ENCODE data around the gene SOX6.

The SOX6 gene

DNA sequence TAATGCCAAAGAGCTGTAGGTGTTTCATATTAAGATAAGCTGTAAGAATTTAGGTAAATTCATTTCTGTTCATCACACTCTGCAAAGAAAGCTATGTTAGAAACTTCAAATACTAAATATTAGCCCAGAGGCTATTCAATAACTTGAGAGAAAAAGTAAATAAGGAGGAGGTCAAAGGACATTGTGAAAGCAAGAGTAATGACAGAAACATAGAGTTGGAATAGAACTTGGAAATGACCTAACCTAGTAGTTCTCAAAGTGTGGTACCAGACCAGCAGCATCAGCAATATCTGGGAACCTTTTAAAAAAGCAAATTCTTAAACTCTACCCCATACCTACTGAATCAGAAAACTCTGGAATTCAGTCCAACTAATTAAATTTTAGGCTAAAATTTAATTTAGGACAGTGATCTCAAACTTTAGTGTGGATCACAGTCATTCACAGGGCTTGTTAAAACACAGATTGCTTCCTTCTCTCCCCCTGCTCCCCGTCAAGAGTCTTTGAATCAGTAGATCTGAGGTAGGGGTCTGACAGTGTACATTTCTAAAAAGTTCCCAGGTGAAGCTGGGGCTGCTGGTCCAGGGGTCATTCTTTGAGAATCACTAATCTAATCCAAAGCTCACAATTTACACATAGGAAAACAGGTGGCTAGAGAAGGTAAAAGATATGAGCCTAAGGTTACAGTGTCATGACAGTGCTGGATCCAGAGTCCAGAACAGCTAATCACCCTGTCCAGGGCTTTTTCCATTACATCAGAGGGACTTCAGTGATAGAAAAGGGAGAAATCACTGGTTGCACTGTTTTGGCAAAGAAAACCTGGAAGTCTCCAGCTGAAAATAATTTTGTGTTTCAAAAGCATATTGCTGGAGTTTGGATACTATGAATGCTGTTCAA lies 241.1 kb downstream of the SOX6 start:
- FAIRE-seq = no peak
- DNase-seq (ENCODE audit: insufficient read length, low spot score) = no peak
- TF ChIP-seq POLR2A (IDR thresholded peaks at IDR 0.05; ENCODE audit: low read depth, low read length) (no peak), POU2F2 (IDR thresholded peaks at IDR 0.05; ENCODE audit: low read depth, low read length) (no peak), POLR2AphosphoS5 (IDR thresholded peaks at IDR 0.05; ENCODE audit: low read depth, low read length) (no peak), TAF1 (IDR thresholded peaks at IDR 0.05; ENCODE audit: low read depth, low read length) (no peak), PAX5 (IDR thresholded peaks at IDR 0.05; ENCODE audit: insufficient read depth, low read length, severe bottlenecking) (no peak), SPI1 (IDR thresholded peaks at IDR 0.05; ENCODE audit: low read depth, low read length) (no peak)

- TF ChIP-seq POU2F2 (IDR thresholded peaks at IDR 0.05; ENCODE audit: low read depth, low read length) (no peak), POLR2AphosphoS5 (IDR thresholded peaks at IDR 0.05; ENCODE audit: low read depth, low read length) (no peak), TAF1 (IDR thresholded peaks at IDR 0.05; ENCODE audit: low read depth, low read length) (no peak), SPI1 (IDR thresholded peaks at IDR 0.05; ENCODE audit: low read depth, low read length) (no peak), POLR2A (IDR thresholded peaks at IDR 0.05; ENCODE audit: low read depth, low read length) (no peak), PAX5 (IDR thresholded peaks at IDR 0.05; ENCODE audit: insufficient read depth, low read length, severe bottlenecking) (no peak)
- FAIRE-seq (no peak), DNase-seq (ENCODE audit: insufficient read length, low spot score) (no peak)
Measured at GRCh38 chr11:16114431-16114830, 241.9 kb downstream of the SOX6 start.

DNA sequence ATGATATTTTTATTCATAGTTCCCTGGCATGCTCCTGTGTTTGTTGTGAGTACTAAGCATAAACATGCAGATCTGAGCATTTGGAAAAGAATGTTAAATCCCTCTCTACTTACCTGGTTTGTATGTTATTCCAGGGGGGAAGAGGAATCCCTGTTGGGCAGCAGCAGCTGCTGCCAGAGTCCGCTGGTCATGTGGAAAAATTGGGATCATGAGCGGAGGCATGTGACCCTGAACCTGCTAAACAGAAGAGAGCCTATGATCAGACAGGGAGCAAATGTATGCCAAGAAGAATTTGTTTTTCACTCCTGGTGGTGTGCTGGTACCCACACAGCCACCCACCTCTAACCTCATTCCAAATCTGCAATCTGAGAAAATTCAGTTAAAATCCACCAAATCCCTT lies 244.7 kb downstream of the SOX6 start:
- no peak for FAIRE-seq
- DNase-seq (ENCODE audit: insufficient read length, low spot score) = no peak
- TF ChIP-seq PAX5 (IDR thresholded peaks at IDR 0.05; ENCODE audit: insufficient read depth, low read length, severe bottlenecking) (no peak), POU2F2 (IDR thresholded peaks at IDR 0.05; ENCODE audit: low read depth, low read length) (no peak)

DNA sequence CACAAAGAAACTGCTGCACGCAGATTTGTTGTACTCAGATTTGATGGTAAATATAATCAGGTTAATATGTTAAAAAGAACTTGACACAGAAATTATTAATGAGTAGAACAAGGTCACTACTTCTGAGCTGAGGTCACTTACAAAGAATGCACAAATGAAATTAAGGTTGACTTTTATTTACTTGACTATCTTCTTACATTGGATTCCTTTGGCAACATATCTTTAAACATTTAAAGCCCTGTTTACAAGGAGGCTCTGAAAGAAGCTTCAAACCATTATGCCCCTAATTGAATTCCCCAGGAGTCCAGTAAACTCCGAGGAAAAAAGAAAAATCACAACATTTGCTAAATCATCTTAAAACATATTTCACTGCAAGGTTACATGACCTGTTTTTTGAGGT lies 245.5 kb downstream of the SOX6 start:
- no peak for FAIRE-seq
- DNase-seq (ENCODE audit: insufficient read length, low spot score) = no peak
- TF ChIP-seq PAX5 (IDR thresholded peaks at IDR 0.05; ENCODE audit: insufficient read depth, low read length, severe bottlenecking) = no peak
- TF ChIP-seq POLR2A (IDR thresholded peaks at IDR 0.05; ENCODE audit: low read depth, low read length) = no peak
- no peak for TF ChIP-seq POLR2AphosphoS5 (IDR thresholded peaks at IDR 0.05; ENCODE audit: low read depth, low read length)
- TF ChIP-seq POU2F2 (IDR thresholded peaks at IDR 0.05; ENCODE audit: low read depth, low read length) = no peak
- TF ChIP-seq TAF1 (IDR thresholded peaks at IDR 0.05; ENCODE audit: low read depth, low read length) = no peak

DNA sequence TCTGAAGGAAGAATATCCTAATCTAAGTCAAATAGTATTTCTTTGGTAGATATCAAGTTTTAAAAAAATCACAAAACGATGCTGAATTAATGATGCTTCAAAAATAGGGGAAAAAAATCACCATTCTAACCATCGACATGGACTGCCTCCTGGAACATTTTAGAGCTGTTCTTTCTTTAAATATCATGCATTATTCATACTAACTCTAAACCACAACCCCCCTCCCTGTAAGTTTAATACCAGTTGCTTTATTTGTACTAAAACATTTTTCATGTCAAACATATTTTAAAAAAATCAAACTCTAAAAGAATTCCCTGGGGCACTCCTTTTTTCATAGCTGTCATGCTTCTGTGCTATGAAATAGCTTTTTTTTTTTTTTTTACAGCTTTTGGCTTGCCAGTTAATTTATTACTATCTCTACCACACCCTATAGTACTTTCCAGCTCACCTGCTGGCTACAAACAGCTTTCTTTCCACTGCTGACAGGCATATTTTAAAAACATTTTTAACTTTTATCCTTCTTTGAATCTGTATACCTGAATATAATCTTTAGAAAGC lies 256.9 kb downstream of the SOX6 start:
- FAIRE-seq (no peak), DNase-seq (ENCODE audit: insufficient read length, low spot score) (no peak)
- TF ChIP-seq POU2F2 (IDR thresholded peaks at IDR 0.05; ENCODE audit: low read depth, low read length) (no peak), POLR2AphosphoS5 (IDR thresholded peaks at IDR 0.05; ENCODE audit: low read depth, low read length) (no peak), SPI1 (IDR thresholded peaks at IDR 0.05; ENCODE audit: low read depth, low read length) (no peak), POLR2A (IDR thresholded peaks at IDR 0.05; ENCODE audit: low read depth, low read length) (no peak), PAX5 (IDR thresholded peaks at IDR 0.05; ENCODE audit: insufficient read depth, low read length, severe bottlenecking) (no peak), TAF1 (IDR thresholded peaks at IDR 0.05; ENCODE audit: low read depth, low read length) (no peak)

- TF ChIP-seq POU2F2 (IDR thresholded peaks at IDR 0.05; ENCODE audit: low read depth, low read length) = no peak
- TF ChIP-seq PAX5 (IDR thresholded peaks at IDR 0.05; ENCODE audit: insufficient read depth, low read length, severe bottlenecking) = no peak
- no peak for TF ChIP-seq POLR2A (IDR thresholded peaks at IDR 0.05; ENCODE audit: low read depth, low read length)
- TF ChIP-seq TAF1 (IDR thresholded peaks at IDR 0.05; ENCODE audit: low read depth, low read length) = no peak
- no peak for TF ChIP-seq POLR2AphosphoS5 (IDR thresholded peaks at IDR 0.05; ENCODE audit: low read depth, low read length)
- TF ChIP-seq SPI1 (IDR thresholded peaks at IDR 0.05; ENCODE audit: low read depth, low read length) = no peak
- DNase-seq (ENCODE audit: insufficient read length, low spot score) (no peak), FAIRE-seq (no peak)
Measured at GRCh38 chr11:16098526-16099205, 257.7 kb downstream of the SOX6 start.

GRCh38 chr11:16097543-16097942 lies 258.8 kb downstream of the SOX6 start:
- TF ChIP-seq POLR2A (IDR thresholded peaks at IDR 0.05; ENCODE audit: low read depth, low read length) = no peak
- no peak for TF ChIP-seq SPI1 (IDR thresholded peaks at IDR 0.05; ENCODE audit: low read depth, low read length)
- no peak for TF ChIP-seq POU2F2 (IDR thresholded peaks at IDR 0.05; ENCODE audit: low read depth, low read length)
- no peak for TF ChIP-seq POLR2AphosphoS5 (IDR thresholded peaks at IDR 0.05; ENCODE audit: low read depth, low read length)
- no peak for TF ChIP-seq PAX5 (IDR thresholded peaks at IDR 0.05; ENCODE audit: insufficient read depth, low read length, severe bottlenecking)
- TF ChIP-seq TAF1 (IDR thresholded peaks at IDR 0.05; ENCODE audit: low read depth, low read length) = no peak
- FAIRE-seq = no peak
- DNase-seq (ENCODE audit: insufficient read length, low spot score) = no peak

DNA sequence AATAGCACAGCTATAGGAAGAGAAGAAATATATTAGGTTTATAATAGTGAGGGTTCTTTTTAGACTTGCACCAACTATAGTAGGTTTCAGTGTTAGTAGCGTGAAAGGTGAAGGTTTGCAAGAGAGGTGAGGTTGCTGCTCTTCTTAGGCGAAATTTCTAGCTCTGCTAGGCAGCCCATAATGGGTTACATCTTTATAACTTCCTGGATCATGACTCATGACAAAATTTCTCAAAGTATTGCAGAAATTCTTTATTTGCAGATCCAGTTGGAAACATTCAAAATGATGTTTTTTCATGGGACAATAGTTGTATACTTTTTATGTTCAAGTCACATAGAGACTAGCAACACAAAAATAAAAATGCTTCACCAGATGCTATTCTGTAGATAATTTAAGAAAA lies 260.0 kb downstream of the SOX6 start:
- TF ChIP-seq POU2F2 (IDR thresholded peaks at IDR 0.05; ENCODE audit: low read depth, low read length) = no peak
- no peak for TF ChIP-seq SPI1 (IDR thresholded peaks at IDR 0.05; ENCODE audit: low read depth, low read length)
- no peak for TF ChIP-seq TAF1 (IDR thresholded peaks at IDR 0.05; ENCODE audit: low read depth, low read length)
- TF ChIP-seq PAX5 (IDR thresholded peaks at IDR 0.05; ENCODE audit: insufficient read depth, low read length, severe bottlenecking) = no peak
- no peak for TF ChIP-seq POLR2AphosphoS5 (IDR thresholded peaks at IDR 0.05; ENCODE audit: low read depth, low read length)
- TF ChIP-seq POLR2A (IDR thresholded peaks at IDR 0.05; ENCODE audit: low read depth, low read length) = no peak
- FAIRE-seq (no peak), DNase-seq (ENCODE audit: insufficient read length, low spot score) (no peak)

GRCh38 chr11:16095756-16096155 lies 260.6 kb downstream of the SOX6 start:
- TF ChIP-seq SPI1 (IDR thresholded peaks at IDR 0.05; ENCODE audit: low read depth, low read length) = no peak
- no peak for TF ChIP-seq POLR2AphosphoS5 (IDR thresholded peaks at IDR 0.05; ENCODE audit: low read depth, low read length)
- no peak for TF ChIP-seq POU2F2 (IDR thresholded peaks at IDR 0.05; ENCODE audit: low read depth, low read length)
- no peak for TF ChIP-seq TAF1 (IDR thresholded peaks at IDR 0.05; ENCODE audit: low read depth, low read length)
- TF ChIP-seq PAX5 (IDR thresholded peaks at IDR 0.05; ENCODE audit: insufficient read depth, low read length, severe bottlenecking) = no peak
- no peak for TF ChIP-seq POLR2A (IDR thresholded peaks at IDR 0.05; ENCODE audit: low read depth, low read length)
- FAIRE-seq (no peak), DNase-seq (ENCODE audit: insufficient read length, low spot score) (no peak)

All from GM12891 (cell line).